ENCODE data around the gene CASKIN2.

The CASKIN2 gene

GRCh38 chr17:75559958-75560533 lies 44.7 kb upstream of the CASKIN2 start:
- H3K4me3 ChIP-seq (ENCODE audit: low read depth, low read length) = no peak overlapping the region
- TF ChIP-seq, protein P1, sequence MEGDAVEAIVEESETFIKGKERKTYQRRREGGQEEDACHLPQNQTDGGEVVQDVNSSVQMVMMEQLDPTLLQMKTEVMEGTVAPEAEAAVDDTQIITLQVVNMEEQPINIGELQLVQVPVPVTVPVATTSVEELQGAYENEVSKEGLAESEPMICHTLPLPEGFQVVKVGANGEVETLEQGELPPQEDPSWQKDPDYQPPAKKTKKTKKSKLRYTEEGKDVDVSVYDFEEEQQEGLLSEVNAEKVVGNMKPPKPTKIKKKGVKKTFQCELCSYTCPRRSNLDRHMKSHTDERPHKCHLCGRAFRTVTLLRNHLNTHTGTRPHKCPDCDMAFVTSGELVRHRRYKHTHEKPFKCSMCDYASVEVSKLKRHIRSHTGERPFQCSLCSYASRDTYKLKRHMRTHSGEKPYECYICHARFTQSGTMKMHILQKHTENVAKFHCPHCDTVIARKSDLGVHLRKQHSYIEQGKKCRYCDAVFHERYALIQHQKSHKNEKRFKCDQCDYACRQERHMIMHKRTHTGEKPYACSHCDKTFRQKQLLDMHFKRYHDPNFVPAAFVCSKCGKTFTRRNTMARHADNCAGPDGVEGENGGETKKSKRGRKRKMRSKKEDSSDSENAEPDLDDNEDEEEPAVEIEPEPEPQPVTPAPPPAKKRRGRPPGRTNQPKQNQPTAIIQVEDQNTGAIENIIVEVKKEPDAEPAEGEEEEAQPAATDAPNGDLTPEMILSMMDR (IDR thresholded peaks at IDR 0.05; ENCODE audit: insufficient read depth, low read length, missing control alignments) = no peak
- DNase-seq (ENCODE audit: low read depth, low spot score) = no peak
- CTCF ChIA-PET = interaction anchor here (1.3 to 1.8 kb wide), 2 partner anchors 73 to 134 kb away, joined by 3 to 9 read pairs; partner anchors contain the start of gene SMIM5
- POLR2A ChIA-PET = no interaction called here

GRCh38 chr17:75558666-75559530 lies 43.6 kb upstream of the CASKIN2 start:
- POLR2A ChIA-PET = no interaction called here
- no peak overlapping the region for H3K4me3 ChIP-seq (ENCODE audit: low read depth, low read length)
- no peak for DNase-seq (ENCODE audit: low read depth, low spot score)
- TF ChIP-seq, protein P1 (IDR thresholded peaks at IDR 0.05; ENCODE audit: insufficient read depth, low read length, missing control alignments) = no peak
- CTCF ChIA-PET = interaction anchor here (1.3 to 1.8 kb wide), 2 partner anchors 74 to 133 kb away, joined by 3 to 9 read pairs; partner anchors contain the start of gene SMIM5

GRCh38 chr17:75557852-75558665 lies 42.7 kb upstream of the CASKIN2 start:
- ChIA-PET CTCF (no interaction called here), POLR2A (no interaction called here)
- no peak overlapping the region for H3K4me3 ChIP-seq (ENCODE audit: low read depth, low read length)
- TF ChIP-seq, protein P1 (IDR thresholded peaks at IDR 0.05; ENCODE audit: insufficient read depth, low read length, missing control alignments) = no peak
- no peak for DNase-seq (ENCODE audit: low read depth, low spot score)

DNA sequence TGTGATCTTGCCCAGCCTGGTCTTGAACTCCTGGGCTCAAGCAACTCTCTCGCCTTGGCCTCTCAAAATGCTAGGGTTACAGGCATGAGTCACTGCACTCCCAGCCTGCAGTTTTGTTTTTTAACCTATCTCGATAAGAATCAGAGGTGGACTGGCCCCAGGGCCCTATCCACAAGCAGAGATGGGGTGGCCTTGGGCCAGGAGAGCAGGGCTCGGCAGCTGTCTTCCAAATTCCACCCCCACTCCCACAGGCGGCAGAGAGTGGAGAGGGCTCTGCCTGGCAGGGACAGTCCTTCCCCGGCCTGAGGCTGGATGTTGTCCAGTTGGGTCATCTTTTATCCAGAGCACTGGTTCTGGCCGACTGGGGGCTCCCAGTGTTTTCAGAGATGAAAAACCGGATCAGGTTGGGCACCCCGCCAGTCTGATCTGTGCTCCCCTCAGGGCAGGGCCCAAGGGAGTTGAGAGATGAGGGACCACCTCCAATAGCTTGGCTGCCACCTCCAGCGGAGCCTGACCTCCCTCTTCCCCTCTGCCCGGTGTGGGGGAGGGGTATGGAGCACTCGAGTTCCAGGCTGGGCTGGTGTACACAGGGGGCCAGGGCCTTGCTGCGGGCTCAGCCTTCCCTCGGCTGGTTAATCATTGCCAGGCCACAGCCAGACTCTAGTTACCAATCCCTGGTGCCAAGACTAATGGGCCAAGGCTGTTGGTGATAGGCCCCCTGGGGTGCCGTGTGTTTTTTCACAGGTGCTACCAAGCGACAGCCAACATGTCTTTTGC lies 41.9 kb upstream of the CASKIN2 start:
- ChIA-PET CTCF (no interaction called here), POLR2A (no interaction called here)
- DNase-seq (ENCODE audit: low read depth, low spot score) = no peak
- TF ChIP-seq, protein P1 (IDR thresholded peaks at IDR 0.05; ENCODE audit: insufficient read depth, low read length, missing control alignments) = no peak
- H3K4me3 ChIP-seq (ENCODE audit: low read depth, low read length) = no peak overlapping the region

DNA sequence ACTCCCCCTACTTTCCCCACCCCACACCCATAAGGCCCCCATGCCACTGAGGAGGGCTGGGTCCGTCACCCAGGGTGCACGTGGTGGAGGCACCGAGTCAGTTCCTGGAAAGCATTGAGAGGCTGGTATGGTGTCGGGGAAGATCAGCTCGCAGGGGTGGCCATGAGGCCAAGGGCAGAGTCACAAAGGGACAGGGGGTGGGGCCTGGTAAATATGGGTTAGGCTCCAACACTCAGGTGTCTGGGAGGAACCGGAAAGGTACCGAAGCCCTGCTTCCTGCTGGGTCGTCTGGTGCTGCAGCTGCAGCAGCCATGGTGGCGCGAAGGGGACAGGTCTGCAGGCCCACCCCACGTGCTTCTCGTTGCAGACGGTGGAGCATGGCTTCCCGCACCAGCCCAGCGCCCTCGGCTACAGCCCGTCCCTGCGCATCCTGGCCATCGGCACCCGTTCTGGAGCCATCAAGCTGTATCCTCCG lies 40.4 kb upstream of the CASKIN2 start:
- ChIA-PET CTCF (no interaction called here), POLR2A (no interaction called here)
- TF ChIP-seq, protein P1 (IDR thresholded peaks at IDR 0.05; ENCODE audit: insufficient read depth, low read length, missing control alignments) = no peak
- DNase-seq (ENCODE audit: low read depth, low spot score) = no peak
- no peak overlapping the region for H3K4me3 ChIP-seq (ENCODE audit: low read depth, low read length)
